Ovary (tissue), 9 donors: ENCODE data around the gene FZD2. TPM values are rescaled to one million over a fixed set of nuclear protein-coding genes. Genes with fewer than 3 reads are reported as not detected.

Experiments
- DNase-seq, 5 donors: peaks; one replicate each; pipeline ENCODE4 v3.0.0-alpha.2; 2019 to 2020
- H3K27ac ChIP-seq, 2 donors: fragments of 200-600 bp; one replicate each; pipeline versions ENCODE4 v1.5.1 to v1.8.0; 2019 to 2022
- H3K27me3 ChIP-seq: fragments of 200-600 bp; one replicate; pipeline ENCODE4 v1.8.0; 2022
- H3K36me3 ChIP-seq: fragments of 200-600 bp; sonication (generic); one replicate; pipeline ENCODE4 v1.5.1; 2019
- H3K4me1 ChIP-seq: one replicate; pipeline ENCODE4 v1.8.1; 2013; ENCODE audit warnings: mild to moderate bottlenecking, moderate library complexity; ENCODE audit not compliant: insufficient read depth
- H3K4me3 ChIP-seq: fragments of 200-600 bp; sonication (generic); one replicate; pipeline ENCODE4 v1.5.1; 2017
- H3K9me3 ChIP-seq, 2 donors: fragments of 200-600 bp in 1 of 2; sonication (generic) in 1 of 2; one replicate each; pipeline versions ENCODE4 v1.5.1 to v1.8.1; 2013 to 2019; ENCODE audit warnings: mild to moderate bottlenecking in 1 of 2, moderate library complexity in 1 of 2
- CTCF ChIP-seq, 3 donors: fragments of 450-650 bp in 2 of 3; fragments of 200-600 bp in 1 of 3; IDR thresholded peaks; one replicate each; pipeline versions ENCODE4 v1.5.1 to v1.8.0; 2016 to 2022; ENCODE audit warnings: antibody characterized with exemption in 3 of 3, mild to moderate bottlenecking in 1 of 3
- EP300 ChIP-seq: sonication (generic); formaldehyde crosslinking; IDR thresholded peaks from one replicate; pipeline ENCODE4 v1.6.1; 2017; ENCODE audit warnings: antibody characterized with exemption
- POLR2A ChIP-seq: fragments of 450-650 bp; IDR thresholded peaks from one replicate; pipeline ENCODE4 v1.6.1; 2017; ENCODE audit warnings: antibody characterized with exemption, mild to moderate bottlenecking, moderate library complexity
- WGBS, 3 donors: extraction: QIAGEN DNeasy Blood & Tissue Kit in 1 of 3; methylation state at CpG; one replicate each; pipeline versions ENCODE4 v1.1.5 to v1.1.7; 2013 to 2017; 5-methylcytosine and 5-hydroxymethylcytosine counted together
- intact Hi-C, 4 donors: fragments of 100-400 bp; cut with DNase I; formaldehyde crosslinking; loops; one replicate each; pipeline versions ENCODE4 v1.11.0 to v1.15.1; 2022 to 2023
- polyA plus RNA-seq, 2 donors: library from polyadenylated mRNA; stranded (reverse); fragments of 200-250 nt in 1 of 2; fragments of 350-450 nt in 1 of 2; fragmentation: Illumina TruSeq in 1 of 2; extraction: RNeasy Lipid Tissue Mini Kit (QIAGEN cat#74804) in 1 of 2; gene quantifications; one replicate each; pipeline ENCODE4 v1.2.3, GENCODE V29; 2013 to 2014
- total RNA-seq, 7 donors: library from RNA; depleted of rRNA in 2 of 7; stranded (reverse); fragments of >200 nt in 2 of 7; fragmentation: NEBNext Ultra II Directional in 3 of 7; extraction: Animal tissue kit (Norgen Biotek cat#: 25700) in 3 of 7; gene quantifications; one replicate each; pipeline versions ENCODE4 v1.1.0 to v1.2.4, GENCODE V29; 2016 to 2023
- donor health status: DM: no; HTN: no; CAD: no; lungs with moderate emphysema.
- donor health status: DM: no; HTN: no; CAD: no.
- donor health status: Bipolar disorder and iron deficiency.
- donor health status: DM: yes; HTN: yes; CAD: no.
- donor health status: DM: no; HTN: no; CAD: no.
- donor health status: DM: yes; HTN: yes; CAD: no.

The FZD2 gene
- total and polyA plus RNA-seq, 9 donors: 0.08 to 12.5 (median 8.7) TPM

- 50 to 77% (median 62%) methylated on average over 26 of the region's 26 CpGs for WGBS, 3 donors
- no peak for DNase-seq
- TF ChIP-seq EP300 (no peak), POLR2A (no peak), CTCF (IDR thresholded peaks at IDR 0.05) (no peak)
- no peaks in the 10 kb centered on the region for H3K36me3 ChIP-seq
- H3K27ac ChIP-seq: no peak overlapping the region
- H3K4me1 ChIP-seq: no peaks in the 10 kb centered on the region
- intact Hi-C loops: no loop called here
- no peak overlapping the region for H3K4me3 ChIP-seq
- H3K9me3 ChIP-seq: no peaks in the 10 kb centered on the region
- no peaks in the 10 kb centered on the region for H3K27me3 ChIP-seq
Observed at GRCh38 chr17:44568945-44569858, 11.9 kb downstream of the FZD2 start.

GRCh38 chr17:44572801-44573200 lies 15.5 kb downstream of the FZD2 start:
- intact Hi-C loops: no loop called here
- 59 to 67% (median 64%) methylated on average over 2 of the region's 2 CpGs for WGBS, 3 donors
- no peak overlapping the region for H3K27ac ChIP-seq
- H3K4me3 ChIP-seq: no peak overlapping the region
- no peak for DNase-seq
- H3K27me3 ChIP-seq: no peaks in the 10 kb centered on the region
- no peaks in the 10 kb centered on the region for H3K4me1 ChIP-seq
- TF ChIP-seq CTCF (IDR thresholded peaks at IDR 0.05) (no peak), EP300 (no peak), POLR2A (no peak)
- H3K9me3 ChIP-seq: no peaks in the 10 kb centered on the region
- no peaks in the 10 kb centered on the region for H3K36me3 ChIP-seq

GRCh38 chr17:44575403-44575802 lies 18.1 kb downstream of the FZD2 start:
- WGBS, 3 donors: 4 to 22% (median 12%) methylated on average over 2 of the region's 2 CpGs
- Histone ChIP-seq H3K9me3 (no peaks in the 10 kb centered on the region), H3K27me3 (no peaks in the 10 kb centered on the region), H3K4me1 (no peaks in the 10 kb centered on the region), H3K36me3 (no peaks in the 10 kb centered on the region), H3K27ac (no peak overlapping the region), H3K4me3 (no peak overlapping the region)
- no peak for DNase-seq
- no peak for TF ChIP-seq POLR2A
- TF ChIP-seq CTCF (IDR thresholded peaks at IDR 0.05): no peak
- no peak for TF ChIP-seq EP300
- intact Hi-C loops: no loop called here

GRCh38 chr17:44578947-44579346 lies 21.7 kb downstream of the FZD2 start:
- Histone ChIP-seq H3K36me3 (no peaks in the 10 kb centered on the region), H3K9me3 (no peaks in the 10 kb centered on the region), H3K4me3 (no peak overlapping the region), H3K4me1 (no peaks in the 10 kb centered on the region), H3K27me3 (no peaks in the 10 kb centered on the region), H3K27ac (no peak overlapping the region)
- WGBS, 3 donors: 61 to 68% (median 62%) methylated on average over 4 of the region's 4 CpGs
- TF ChIP-seq EP300 (no peak), POLR2A (no peak), CTCF (IDR thresholded peaks at IDR 0.05) (no peak)
- intact Hi-C loops: no loop called here
- DNase-seq: no peak
